Measurements from ENCODE around the gene HAUS7.

DNA sequence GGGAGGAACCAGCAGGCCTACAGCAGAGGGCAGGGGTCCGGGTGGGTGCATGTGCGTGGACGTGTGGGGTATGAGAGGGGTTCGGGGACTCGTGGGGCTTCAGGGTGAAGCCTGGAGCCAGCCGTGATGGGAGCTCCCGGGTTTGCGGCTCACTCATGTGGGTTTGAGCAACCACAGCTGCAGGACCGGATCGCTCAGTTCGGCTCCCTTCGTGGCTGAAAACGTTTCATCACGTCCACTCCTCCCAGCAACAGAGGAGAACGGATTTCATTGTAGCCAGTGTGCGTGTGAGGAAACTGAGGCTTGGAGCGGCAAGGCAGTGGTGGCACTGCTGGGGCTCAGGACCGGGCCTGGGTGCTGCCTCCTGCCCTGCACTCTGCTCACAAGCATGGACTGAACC is 35.0 kb upstream of the HAUS7 start:
- TF ChIP-seq EZH2 (IDR thresholded peaks at IDR 0.05) = no peak
- no peak for TF ChIP-seq POLR2AphosphoS5 (IDR thresholded peaks at IDR 0.05; ENCODE audit: borderline replicate concordance, low read depth, low read length)
- TF ChIP-seq FOXP2 (optimal IDR thresholded peaks at IDR 0.05; ENCODE audit: control extremely low read depth, extremely low read length, insufficient read depth) = no peak

Measured in SK-N-MC (cell line).